ENCODE results near the gene MCF2L. TPM values are rescaled to one million over a fixed set of nuclear protein-coding genes. Genes with fewer than 3 reads are reported as not detected.

MCF2L gene
- total and polyA plus RNA-seq, 2 experiments from 2014 or later = 4.8 to 25.6 TPM

DNA sequence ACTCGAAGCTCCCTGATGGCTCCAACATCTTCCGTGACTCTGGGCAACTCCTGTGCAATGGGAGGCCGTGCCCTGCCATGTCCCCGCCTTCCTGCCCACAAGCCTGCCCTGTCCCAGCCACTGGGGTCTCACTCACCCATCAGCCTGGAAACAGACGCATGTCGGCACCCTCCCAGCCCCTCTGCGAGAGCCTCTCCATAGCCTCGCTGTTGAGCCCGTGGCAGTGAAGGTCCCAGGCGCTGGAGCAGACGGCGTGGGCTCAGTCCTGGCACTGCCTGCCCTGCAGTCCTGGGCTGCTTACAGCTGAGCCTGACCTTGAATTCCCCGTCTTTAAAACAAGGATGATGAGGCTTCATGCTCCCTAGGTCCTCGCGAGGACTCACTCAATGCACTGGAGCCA lies 37.0 kb downstream of the MCF2L start:
- H3K4me3 ChIP-seq = no peak overlapping the region
- no peak overlapping the region for H3K4me2 ChIP-seq
- no peaks in the 10 kb centered on the region for H3F3A ChIP-seq (replicated peaks; ENCODE audit: low read depth)
- Mint-ChIP-seq H3K4me3 (no peak overlapping the region), H3K36me3 (ENCODE audit: low read depth) (peaks cover 9% of the 10 kb centered on the region; the same call in 2 of the 3 replicates), H3K4me1 (peaks cover 5% of the 10 kb centered on the region; the same call in 1 of the 3 replicates), H3K9me3 (peaks cover 9% of the 10 kb centered on the region), H3K27me3 (ENCODE audit: insufficient read depth, low read depth, poor library complexity) (peaks cover 5% of the 10 kb centered on the region), H3K27ac (no peak overlapping the region)
- H2AFZ ChIP-seq = no peak overlapping the region
- no peaks in the 10 kb centered on the region for H3K27me3 ChIP-seq (ENCODE audit: insufficient read depth)
- ATAC-seq (no peak), DNase-seq (ENCODE audit: low spot score) (no peak)
- H3K4me1 ChIP-seq (ENCODE audit: insufficient read depth) = no peaks in the 10 kb centered on the region
- H3K27ac ChIP-seq (ENCODE audit: low read depth) = no peak overlapping the region
- no peaks in the 10 kb centered on the region for H3K9me2 ChIP-seq (ENCODE audit: insufficient read depth)
- TF ChIP-seq EZH2phosphoT487 (IDR thresholded peaks at IDR 0.05; ENCODE audit: unreplicated experiment) = no peak
- TF ChIP-seq EZH2 (IDR thresholded peaks at IDR 0.05; ENCODE audit: low read depth, unreplicated experiment) = no peak
- no peak for TF ChIP-seq CREB1 (CRISPR knock-in tag; IDR thresholded peaks at IDR 0.05; ENCODE audit: low read depth)
- TF ChIP-seq STAT1 (IDR thresholded peaks at IDR 0.05; ENCODE audit: unreplicated experiment) = no peak
- TF ChIP-seq, protein P1, sequence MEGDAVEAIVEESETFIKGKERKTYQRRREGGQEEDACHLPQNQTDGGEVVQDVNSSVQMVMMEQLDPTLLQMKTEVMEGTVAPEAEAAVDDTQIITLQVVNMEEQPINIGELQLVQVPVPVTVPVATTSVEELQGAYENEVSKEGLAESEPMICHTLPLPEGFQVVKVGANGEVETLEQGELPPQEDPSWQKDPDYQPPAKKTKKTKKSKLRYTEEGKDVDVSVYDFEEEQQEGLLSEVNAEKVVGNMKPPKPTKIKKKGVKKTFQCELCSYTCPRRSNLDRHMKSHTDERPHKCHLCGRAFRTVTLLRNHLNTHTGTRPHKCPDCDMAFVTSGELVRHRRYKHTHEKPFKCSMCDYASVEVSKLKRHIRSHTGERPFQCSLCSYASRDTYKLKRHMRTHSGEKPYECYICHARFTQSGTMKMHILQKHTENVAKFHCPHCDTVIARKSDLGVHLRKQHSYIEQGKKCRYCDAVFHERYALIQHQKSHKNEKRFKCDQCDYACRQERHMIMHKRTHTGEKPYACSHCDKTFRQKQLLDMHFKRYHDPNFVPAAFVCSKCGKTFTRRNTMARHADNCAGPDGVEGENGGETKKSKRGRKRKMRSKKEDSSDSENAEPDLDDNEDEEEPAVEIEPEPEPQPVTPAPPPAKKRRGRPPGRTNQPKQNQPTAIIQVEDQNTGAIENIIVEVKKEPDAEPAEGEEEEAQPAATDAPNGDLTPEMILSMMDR (conservative IDR thresholded peaks at IDR 0.05; ENCODE audit: low read depth in 2 of 2) = no peak
- TF ChIP-seq NANOG (IDR thresholded peaks at IDR 0.05; ENCODE audit: borderline replicate concordance) = no peak
- TF ChIP-seq, protein P2, sequence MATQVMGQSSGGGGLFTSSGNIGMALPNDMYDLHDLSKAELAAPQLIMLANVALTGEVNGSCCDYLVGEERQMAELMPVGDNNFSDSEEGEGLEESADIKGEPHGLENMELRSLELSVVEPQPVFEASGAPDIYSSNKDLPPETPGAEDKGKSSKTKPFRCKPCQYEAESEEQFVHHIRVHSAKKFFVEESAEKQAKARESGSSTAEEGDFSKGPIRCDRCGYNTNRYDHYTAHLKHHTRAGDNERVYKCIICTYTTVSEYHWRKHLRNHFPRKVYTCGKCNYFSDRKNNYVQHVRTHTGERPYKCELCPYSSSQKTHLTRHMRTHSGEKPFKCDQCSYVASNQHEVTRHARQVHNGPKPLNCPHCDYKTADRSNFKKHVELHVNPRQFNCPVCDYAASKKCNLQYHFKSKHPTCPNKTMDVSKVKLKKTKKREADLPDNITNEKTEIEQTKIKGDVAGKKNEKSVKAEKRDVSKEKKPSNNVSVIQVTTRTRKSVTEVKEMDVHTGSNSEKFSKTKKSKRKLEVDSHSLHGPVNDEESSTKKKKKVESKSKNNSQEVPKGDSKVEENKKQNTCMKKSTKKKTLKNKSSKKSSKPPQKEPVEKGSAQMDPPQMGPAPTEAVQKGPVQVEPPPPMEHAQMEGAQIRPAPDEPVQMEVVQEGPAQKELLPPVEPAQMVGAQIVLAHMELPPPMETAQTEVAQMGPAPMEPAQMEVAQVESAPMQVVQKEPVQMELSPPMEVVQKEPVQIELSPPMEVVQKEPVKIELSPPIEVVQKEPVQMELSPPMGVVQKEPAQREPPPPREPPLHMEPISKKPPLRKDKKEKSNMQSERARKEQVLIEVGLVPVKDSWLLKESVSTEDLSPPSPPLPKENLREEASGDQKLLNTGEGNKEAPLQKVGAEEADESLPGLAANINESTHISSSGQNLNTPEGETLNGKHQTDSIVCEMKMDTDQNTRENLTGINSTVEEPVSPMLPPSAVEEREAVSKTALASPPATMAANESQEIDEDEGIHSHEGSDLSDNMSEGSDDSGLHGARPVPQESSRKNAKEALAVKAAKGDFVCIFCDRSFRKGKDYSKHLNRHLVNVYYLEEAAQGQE (IDR thresholded peaks at IDR 0.05; ENCODE audit: unreplicated experiment) = no peak
- no peak for TF ChIP-seq ZNF331 (CRISPR knock-in tag; IDR thresholded peaks at IDR 0.05; ENCODE audit: low read depth)
- TF ChIP-seq POLR2AphosphoS5 (IDR thresholded peaks at IDR 0.05; ENCODE audit: low read depth) = no peak
- TF ChIP-seq, protein P3, sequence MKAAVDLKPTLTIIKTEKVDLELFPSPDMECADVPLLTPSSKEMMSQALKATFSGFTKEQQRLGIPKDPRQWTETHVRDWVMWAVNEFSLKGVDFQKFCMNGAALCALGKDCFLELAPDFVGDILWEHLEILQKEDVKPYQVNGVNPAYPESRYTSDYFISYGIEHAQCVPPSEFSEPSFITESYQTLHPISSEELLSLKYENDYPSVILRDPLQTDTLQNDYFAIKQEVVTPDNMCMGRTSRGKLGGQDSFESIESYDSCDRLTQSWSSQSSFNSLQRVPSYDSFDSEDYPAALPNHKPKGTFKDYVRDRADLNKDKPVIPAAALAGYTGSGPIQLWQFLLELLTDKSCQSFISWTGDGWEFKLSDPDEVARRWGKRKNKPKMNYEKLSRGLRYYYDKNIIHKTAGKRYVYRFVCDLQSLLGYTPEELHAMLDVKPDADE (IDR thresholded peaks at IDR 0.05) = no peak
- no peak for TF ChIP-seq ZNF114 (CRISPR knock-in tag; IDR thresholded peaks at IDR 0.05)
- no peak for TF ChIP-seq JUNB (IDR thresholded peaks at IDR 0.05; ENCODE audit: unreplicated experiment)
- no peaks in the 10 kb centered on the region for H3K79me2 ChIP-seq (replicated peaks; ENCODE audit: insufficient read depth)
- no peaks in the 10 kb centered on the region for H3K36me3 ChIP-seq (ENCODE audit: insufficient read depth)
- no peaks in the 10 kb centered on the region for H4K20me1 ChIP-seq (replicated peaks; ENCODE audit: insufficient read depth)
